ENCODE results near the gene ZFAND3.

- TF ChIP-seq POLR2A (IDR thresholded peaks at IDR 0.05), result no peak
- TF ChIP-seq CTCF (IDR thresholded peaks at IDR 0.05), result no peak
Observed at GRCh38 chr6:37821446-37821845, 1.9 kb downstream of the ZFAND3 start.

Data from testis (tissue), 2 donors.